Hematopoietic multipotent progenitor cell treated with erythropoietin and hydrocortisone succinate and interleukin-3 and kit ligand, for 15 days (in vitro differentiated cells): ENCODE measurements around the gene COX7A1.
A peak's percentile ranks its signal among the peaks of the same experiment; 100 is the strongest.
"Not testable (repeated sequence)": the region's sequence is repeated elsewhere in the genome, so short reads cannot be mapped to it uniquely, and the experiment has no call there.

Experiments
- DNase-seq: peaks from one replicate; pipeline ENCODE4 v3.0.0-alpha.2; 2015; ENCODE audit warnings: low spot score

The COX7A1 gene

DNA sequence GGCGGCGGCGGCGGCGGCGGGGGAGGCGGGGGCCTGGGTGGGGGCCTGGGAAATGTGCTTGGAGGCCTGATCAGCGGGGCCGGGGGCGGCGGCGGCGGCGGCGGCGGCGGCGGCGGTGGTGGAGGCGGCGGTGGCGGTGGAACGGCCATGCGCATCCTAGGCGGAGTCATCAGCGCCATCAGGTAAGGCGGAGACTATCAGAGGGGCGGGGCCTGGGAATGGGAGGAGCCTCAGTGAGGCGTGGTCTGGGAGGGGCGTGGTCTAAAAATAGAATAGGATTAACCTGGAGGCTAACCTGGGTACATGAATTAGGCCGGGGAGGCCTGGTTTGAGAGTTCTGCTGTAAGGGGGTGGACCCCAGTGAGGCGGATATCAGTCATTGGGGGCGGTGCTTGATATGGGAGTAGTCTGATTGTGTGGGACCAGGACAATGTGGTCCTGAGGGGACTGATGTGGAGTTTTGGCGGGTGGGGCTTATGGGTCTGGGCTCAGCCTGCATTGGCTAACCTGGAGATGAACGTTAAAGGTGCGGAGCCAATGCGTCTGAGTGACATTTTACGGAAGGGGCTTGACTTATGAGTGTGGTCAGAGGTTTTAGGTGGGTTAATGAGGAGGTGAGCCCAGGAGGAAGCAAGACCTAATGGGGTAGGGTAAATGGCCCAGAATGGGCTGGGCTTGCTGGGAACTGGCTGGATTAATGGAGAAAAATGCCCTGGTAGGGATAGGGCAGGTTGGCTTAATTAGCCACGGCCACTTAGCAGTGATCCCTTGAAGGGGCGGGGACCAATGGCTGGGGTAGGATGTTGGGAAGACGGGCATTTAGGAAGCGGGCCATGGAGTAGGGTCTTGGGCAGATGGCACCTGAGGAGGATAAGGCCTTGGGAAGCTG is 11.0 kb downstream of the COX7A1 start:
- DNase-seq: peak; percentile 87

DNA sequence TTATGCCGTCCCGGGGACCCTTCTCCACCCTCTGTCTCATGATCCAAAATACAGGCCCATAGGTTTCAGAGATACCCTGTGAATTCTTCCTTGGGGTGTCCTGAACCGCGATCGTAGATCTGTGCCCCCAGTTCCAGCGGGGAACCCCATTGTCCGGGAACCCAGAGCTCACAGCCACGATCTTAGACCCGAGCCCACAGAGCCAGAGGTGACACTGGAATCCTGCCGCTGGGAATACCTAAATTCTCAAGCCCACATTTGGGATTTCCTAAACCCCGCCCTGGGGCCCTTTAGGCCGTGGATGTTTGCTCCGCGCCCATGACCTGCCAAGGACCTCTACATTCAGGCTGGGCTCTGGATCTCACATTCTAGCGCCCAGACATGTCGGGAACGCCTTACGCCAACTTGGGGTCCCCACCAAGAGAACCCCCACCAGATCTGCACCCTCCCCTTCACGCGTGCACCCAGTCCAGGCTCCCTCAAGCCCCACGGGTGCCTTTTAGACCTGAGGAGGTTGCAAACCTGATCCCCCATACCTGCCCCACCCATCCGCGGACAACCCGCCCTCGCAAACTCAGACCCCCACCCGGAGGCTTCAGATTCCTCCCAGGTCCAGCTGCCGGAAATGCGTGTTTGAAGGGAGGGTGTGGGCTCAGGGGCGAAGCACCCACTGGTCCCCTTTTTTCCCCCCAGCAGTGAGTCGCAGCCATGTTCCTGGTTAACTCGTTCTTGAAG is 11.8 kb downstream of the COX7A1 start:
- peak; percentile 43 for DNase-seq

DNA sequence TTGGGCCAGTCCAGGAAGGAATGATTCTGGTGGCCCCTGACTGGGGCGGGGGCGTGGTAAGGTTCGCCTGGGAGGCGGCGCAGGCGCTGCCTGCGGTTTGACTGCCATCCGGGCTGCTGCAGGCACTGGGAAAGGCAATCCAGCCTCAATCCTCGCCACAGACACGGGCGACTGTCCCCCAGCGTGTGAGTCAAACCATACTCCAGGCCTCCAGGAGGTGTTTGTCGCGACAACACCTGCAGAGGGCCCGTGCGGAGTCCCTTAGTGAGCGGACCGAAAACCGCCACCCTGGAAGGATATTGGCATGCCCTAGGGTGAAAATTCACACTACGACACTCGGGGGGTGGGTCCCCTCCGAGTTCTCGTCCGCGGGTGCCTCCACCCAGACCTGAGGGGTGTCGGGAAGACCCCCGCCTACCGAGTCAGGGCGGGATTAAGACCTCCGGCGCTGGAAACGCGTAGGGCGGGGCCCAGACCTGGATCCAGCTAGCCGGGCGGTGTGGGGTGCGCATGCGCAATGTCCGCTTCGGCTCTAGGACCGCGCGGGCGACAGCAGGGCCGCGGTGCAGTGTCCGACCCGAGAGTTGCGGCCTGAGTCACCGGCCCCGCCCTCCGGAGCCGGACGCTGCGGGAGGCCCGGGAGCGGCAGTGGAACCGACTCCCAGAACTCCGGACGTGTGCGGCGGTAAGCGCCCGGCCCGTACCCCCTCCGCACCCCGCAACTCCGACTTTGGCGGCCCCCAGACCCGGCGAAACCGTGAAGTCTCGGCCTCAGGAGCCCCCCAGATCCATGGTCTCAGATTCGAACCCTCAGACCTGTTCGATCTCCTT is 12.6 kb downstream of the COX7A1 start, which contains the start of gene CAPNS1:
Gene CAPNS1 (plus strand): TSS at position 594 of the 831 bp plus-strand sequence. CDS start 946 bp downstream, outside the sequence.
- DNase-seq: peak; percentile 96

DNA sequence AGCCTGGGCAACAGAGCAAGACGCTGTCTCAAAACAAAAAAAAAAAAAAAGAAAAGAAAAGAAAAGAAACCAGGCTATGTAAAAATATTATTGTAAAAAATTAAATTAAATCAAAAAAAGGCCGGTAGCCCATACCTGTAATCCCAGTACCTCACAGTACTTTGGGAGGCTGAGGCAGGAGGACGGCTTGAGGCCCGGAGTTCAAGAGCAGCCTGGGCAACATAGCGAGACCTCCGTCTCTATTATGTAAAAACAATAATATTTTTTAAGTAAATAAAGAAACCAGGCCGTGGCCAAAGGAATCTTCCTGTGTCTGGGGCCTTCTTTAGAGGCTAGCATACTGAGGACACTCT is 13.2 kb downstream of the COX7A1 start:
- no peak for DNase-seq

DNA sequence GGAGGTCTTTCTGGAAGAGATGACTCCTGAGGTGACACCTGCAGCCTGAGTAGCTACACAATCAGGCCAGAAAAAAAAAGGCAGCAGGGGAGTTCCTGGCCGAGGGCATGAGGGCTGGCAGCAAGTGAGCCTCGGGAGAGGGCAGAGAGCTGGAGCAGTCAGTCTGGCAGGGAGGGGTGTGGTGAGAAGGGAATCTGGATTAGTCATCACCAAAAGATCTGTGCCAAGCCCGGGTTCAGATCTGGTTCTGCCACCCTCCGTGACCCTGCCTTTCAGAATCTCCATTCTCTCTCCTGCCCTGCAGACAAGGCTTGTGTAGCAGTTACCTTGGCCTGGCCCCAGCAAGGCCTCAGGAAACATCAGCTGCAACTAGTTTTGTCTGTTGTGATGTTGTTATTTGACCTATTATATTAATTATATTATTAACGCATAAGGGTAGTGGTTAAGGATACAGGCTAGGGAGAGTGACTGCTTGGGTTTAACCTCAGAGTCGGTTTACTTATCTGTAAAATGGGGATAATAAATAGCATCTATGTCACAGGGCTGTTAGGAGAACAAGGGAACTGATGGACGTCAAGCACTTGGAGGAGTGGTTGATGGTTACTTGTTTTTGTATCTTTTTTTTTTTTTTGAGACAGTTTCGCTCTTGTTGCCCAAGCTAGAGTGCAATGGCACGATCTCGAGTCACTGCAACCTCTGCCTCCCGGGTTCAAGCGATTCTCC is 15.1 kb downstream of the COX7A1 start:
- DNase-seq: peak; percentile 61

DNA sequence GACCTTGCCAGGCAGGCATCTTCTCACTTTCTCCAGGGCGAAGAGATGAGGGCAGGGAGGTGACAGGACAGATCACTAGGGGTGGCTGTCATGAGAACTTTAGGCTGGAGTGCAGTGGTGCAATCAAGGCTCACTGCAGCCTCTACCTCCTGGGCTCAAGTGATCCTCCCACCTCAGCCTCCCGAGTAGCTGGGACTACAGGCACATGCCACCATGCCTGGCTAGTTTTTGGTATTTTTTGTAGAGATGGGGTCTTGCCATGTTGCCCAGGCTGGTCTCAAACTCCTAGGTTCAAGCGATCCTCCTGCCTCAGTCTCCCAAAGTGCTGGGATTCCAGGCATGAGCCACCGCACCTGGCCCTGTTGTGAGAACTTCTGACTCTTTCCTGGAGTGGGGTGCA is 17.4 kb downstream of the COX7A1 start:
- not testable (repeated sequence) for DNase-seq

DNA sequence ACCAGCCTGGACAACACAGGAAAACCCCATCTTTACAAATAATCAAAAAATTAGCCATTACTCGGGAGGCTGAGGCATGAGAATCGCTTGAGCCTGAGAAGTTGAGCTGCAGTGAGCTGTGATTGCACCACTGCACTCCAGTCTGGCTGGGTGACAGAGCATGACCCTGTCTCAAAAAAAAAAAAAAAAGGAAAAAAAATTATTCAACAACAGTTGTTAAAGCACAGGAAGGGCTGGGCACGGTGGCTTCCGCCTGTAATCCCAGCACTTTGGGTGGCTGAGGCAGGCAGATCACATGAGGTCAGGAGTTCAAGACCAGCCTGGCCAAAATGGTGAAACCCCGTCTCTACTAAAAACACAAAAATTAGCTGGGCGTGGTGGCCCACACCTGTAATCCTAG is 21.0 kb downstream of the COX7A1 start:
- DNase-seq: not testable (repeated sequence)

DNA sequence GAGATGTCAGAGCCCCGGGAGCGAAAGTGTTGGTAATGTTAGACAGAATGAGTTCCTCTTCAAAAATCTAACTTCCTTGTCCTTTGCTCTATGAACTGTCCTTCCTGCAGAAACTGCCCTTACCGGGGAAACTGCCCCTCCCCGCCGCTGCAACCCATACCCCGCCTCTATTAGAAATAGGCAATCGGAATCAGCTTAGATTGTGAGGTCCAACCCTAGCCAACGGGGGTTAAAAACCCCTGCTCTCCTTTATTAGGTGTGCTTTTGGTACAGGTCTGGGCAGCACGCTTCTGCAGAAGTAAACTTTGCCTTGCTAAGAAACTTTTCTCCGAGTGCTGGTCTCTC is 23.9 kb downstream of the COX7A1 start:
- no peak for DNase-seq

DNA sequence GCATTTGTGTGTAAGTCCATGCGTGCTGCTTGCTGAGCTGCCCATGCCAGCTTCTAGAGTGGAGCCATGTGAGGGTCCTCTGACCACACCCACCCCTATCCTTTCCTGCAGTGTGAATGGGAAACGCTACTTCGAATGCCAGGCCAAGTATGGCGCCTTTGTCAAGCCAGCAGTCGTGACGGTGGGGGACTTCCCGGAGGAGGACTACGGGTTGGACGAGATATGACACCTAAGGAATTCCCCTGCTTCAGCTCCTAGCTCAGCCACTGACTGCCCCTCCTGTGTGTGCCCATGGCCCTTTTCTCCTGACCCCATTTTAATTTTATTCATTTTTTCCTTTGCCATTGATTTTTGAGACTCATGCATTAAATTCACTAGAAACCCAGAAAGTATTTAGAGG is 26.7 kb downstream of the COX7A1 start:
- DNase-seq: no peak

DNA sequence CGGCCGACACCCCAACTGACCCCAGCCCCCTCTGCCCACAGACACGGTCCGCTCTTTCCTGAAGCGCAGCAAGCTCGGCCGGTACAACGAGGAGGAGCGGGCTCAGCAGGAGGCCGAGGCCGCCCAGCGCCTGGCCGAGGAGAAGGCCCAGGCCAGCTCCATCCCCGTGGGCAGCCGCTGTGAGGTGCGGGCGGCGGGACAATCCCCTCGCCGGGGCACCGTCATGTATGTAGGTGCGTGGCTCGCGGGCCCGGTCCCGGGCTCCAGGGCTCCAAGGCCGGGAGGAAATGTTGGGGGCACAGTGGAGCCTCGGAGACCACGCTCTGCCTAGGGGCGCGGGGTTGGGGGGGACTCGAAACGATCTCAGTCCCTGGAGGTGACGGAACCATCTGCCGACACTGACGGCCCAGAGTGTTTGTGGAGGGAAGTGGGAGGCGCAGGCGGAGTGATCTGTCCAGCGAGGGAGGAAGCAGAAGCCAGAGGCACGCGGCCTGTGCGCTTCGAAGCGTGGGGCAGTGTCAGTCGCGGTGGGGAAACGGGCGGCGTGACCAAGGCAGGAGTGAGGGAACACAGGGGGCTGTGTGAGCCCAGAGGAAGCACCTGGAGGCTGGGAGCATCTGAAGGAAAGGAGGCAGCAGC is 30.6 kb downstream of the COX7A1 start:
- no peak for DNase-seq

DNA sequence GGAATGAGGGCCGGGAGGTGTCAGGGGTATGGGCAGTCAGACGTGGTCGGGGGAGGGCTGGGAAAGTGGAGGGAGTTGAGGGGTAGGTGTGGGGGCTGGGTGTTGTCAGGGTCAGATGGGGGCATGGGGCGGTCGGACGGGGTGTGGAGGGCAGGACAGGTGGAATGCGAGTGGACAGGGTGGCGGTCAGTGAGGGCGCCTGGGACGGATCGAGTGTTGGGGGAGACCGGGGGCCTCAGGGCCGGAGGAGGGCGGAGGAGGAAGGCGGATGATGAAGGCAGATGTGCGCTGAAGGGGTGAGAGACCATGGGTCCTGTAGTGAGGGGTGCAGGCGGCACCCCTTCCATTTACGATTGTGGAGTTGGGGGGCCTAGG is 31.3 kb downstream of the COX7A1 start:
- DNase-seq: no peak

DNA sequence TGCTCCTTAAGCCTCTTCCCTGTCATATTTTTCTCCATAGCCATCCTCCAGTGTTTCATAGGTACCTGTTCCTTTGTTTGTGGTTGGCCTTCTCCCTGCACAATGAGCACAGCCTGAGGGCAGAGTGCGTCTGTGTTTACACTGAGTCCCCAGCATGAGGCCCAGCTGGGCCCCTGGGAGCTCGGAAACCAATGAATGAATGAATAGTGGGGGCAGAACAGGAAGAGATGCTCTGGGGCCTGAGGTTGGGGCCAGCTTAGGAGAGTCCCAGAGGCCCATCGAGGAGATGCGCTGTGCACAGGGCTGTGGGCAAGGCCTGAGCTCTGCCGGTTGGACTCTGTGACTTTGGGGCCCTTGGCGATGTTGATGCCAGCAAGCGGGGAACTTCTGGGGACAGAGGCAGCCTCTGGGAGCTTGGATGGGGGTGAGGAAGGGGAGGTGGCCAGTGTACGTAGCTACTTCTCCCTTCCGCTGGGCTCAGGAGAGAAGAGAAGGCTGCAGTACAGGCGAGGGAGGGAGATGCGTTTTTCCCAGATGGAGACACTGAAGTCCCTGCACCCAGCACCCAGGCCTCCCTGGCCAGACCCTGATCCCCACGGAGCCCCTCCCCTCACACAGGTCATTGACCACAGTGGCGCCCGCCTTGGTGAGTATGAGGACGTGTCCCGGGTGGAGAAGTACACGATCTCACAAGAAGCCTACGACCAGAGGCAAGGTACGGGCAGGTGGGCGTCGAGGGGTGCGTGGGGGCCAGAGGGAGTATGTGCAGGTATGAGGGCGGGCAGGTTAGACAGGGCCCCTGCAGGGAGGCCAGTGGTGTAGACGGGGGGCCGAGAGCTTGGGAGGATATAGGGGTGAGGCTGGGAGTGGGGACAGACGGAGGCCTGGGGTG is 31.9 kb downstream of the COX7A1 start:
- no peak for DNase-seq

DNA sequence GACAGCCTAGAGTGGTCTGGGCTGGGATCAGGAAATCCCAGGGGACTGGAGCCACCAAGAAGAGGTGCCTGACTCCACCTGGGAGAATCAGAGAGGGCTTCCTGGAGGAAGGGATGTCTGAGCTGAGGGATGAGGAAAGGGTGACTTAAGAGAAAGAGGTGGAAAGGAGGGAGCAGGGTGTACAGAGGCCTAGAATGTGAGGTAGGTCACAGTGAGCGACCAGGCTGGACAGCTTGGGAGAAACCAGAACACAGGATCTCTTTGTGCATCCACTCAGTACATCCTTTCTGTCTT is 36.0 kb downstream of the COX7A1 start:
- DNase-seq: no peak

DNA sequence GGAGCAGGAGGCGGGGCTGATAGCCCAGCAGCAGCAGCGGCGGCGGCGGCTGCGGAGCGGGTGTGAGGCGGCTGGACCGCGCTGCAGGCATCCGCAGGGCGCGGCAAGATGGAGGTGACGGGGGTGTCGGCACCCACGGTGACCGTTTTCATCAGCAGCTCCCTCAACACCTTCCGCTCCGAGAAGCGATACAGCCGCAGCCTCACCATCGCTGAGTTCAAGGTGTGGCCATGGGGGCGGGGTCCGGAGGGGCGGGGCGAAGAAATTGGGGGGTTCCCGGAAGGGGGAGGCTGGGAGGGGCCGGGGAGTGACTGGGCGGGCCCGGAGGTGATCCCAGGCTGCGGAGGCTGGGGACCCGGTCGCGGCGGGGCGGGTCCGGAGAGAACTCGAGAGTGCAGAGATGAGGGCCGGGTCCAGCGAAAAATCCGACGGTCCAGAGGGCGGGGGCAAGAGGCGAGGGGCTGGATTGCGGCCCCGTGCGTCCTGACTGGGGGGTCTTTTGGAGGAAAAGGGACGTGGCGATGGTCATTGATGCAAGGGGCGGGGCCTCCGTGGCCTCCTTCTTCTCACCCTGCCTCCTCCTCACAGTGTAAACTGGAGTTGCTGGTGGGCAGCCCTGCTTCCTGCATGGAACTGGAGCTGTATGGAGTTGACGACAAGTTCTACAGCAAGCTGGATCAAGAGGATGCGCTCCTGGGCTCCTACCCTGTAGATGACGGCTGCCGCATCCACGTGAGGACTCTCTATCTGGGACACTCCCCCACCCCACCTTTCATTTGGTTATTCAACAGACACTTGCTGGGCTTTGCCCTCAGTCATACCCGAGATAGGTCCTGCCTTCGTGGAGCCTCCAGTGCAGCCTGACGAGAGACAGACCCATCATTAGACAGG is 36.5 kb downstream of the COX7A1 start, which contains the start of gene TBCB:
Gene TBCB (plus strand): TSS at position 16 of the 891 bp plus-strand sequence. CDS start 93 bp downstream, at position 109.
- DNase-seq: no peak

DNA sequence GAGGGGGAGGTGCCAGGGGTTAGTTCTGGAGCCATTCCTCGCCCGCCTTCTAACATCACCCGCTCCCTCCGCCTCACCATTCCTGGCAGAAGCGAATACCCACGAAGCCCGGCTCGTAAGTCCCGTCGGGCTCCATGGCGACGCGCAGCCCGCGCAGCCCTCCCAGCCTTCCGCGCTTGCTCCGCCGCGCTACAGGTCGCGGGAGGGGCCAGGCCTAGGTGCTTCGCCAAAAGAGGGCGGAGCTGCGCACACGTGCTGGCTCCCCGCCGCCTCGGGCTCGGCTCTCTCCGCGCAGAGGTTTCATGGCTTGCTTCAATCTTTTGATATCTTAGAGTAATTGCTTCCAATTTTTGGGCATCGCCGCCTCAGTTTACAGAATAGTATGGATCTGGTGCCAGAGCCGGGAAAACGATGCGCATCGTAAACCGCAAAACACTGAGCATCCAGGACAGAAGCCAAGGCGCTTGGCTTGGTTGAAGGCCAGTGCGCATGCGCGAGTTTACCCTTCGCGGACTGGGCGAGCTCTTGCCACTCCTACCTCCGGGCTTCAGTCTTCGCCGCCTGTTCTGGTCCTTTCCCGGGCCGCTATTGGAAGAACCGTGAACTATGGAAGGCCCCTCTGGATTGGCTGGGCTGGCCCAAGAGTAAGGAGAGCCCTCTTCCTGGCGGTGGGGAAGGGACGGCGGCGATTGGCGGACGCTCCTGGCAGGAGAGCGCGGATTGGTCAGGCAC is 37.4 kb downstream of the COX7A1 start, which contains the start of gene POLR2I:
Gene POLR2I (minus strand): TSS at position 155 of the 732 bp plus-strand sequence. CDS start 19 bp downstream, at position 136.
- peak; percentile 94 for DNase-seq

DNA sequence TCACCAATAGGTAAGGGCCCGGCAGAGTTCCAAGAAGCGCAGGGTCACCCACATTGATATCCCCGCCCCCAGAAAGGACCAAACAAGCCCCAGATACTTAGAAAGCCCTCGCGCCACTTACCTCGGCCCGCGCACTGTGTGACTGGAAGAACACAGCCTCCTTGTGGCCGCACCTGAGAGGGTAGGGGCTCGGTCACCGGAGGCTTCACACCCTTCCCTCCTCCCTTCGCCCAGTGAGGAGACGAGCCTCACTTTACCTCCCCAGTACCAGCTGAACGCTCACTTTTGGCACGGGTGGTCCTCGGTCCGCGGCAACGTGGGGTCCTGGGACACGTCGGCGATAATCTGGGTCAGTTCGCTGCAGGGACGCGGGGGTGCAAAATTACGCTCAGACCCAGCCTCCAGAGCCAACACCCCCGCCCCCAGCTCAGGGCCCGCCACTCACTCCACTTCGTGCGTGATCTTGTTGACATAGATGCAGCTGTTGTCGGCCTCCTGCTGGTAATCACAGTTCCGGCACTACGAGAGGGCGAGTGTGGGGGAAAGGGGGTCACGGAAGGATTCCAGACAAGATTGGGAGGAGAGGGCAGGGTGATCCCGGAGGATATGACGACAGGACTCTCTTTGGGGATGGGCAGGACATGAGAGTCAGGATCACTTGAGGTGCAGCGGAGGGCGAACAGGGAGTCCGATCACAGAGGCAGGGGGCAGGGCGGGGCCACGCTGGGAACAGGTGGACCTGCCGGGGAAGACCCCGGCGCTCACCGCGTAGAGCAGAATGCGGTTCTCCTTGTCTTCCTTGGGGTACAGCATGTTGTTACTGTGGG is 38.1 kb downstream of the COX7A1 start:
- DNase-seq: peak; percentile 28

DNA sequence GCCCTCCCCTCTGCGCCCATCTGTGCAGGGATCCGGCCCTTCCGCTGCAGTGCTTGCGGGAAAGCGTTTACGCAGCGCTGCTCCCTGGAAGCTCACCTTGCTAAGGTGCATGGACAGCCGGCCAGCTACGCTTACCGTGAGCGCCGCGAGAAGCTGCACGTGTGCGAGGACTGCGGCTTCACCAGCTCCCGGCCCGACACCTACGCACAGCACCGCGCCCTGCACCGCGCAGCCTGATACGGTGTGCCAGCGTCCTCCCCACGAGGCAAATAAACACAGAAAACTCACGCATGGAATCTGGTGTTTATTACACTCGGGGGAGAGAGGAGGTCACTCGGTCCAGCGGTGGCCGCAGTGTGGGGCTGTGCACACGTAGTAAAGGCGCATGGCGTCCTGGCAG is 38.8 kb downstream of the COX7A1 start:
- DNase-seq: no peak

DNA sequence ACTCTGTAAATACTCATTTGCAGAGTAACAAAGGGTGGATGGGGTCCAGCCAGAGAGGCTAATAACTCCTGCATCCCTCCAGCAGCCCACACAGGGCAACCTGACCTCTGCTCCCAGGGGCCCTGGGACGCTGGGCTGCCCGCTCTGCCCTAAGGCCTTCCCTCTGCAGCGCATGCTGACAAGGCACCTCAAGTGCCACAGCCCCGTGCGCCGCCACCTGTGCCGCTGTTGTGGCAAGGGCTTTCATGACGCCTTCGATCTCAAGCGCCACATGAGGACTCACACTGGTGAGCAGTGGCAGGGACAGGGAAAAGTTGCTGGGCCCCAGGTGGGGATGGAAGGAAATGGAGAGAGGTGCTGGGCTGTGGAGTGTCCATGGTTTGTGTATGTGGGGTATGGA is 39.6 kb downstream of the COX7A1 start:
- no peak for DNase-seq
